HTR-8/SVneo (cell line): ENCODE data around the gene ENDOV.

Experiments
- DNase-seq: peaks from one replicate; pipeline ENCODE4 v3.0.0; 2011; ENCODE audit warnings: low spot score, mixed read lengths; ENCODE audit not compliant: insufficient read length
- FAIRE-seq: peaks from 2 replicates; lab custom pipeline; 2011; peaks lifted over from hg19 to GRCh38; lab: Jason Lieb, UNC

ENDOV gene

GRCh38 chr17:80445726-80446110, 30.8 kb downstream of the ENDOV start:
- DNase-seq (no peak), FAIRE-seq (no peak)

GRCh38 chr17:80446645-80447405, 31.9 kb downstream of the ENDOV start:
- DNase-seq: peak; percentile 23
- peak; percentile 85 for FAIRE-seq

- FAIRE-seq (no peak), DNase-seq (no peak)
Measured at GRCh38 chr17:80447790-80448189, 32.8 kb downstream of the ENDOV start.

GRCh38 chr17:80449194-80449929, 34.4 kb downstream of the ENDOV start:
- FAIRE-seq (no peak), DNase-seq (no peak)

- FAIRE-seq: no peak
- no peak for DNase-seq
Measured at GRCh38 chr17:80449930-80450576, 35.1 kb downstream of the ENDOV start.

GRCh38 chr17:80451104-80451775, 36.3 kb downstream of the ENDOV start:
- DNase-seq: no peak
- no peak for FAIRE-seq

GRCh38 chr17:80452173-80452915, 37.4 kb downstream of the ENDOV start:
- FAIRE-seq (no peak), DNase-seq (no peak)

GRCh38 chr17:80453126-80453997, 38.4 kb downstream of the ENDOV start:
- DNase-seq (no peak), FAIRE-seq (no peak)

- FAIRE-seq (no peak), DNase-seq (no peak)
Measured at GRCh38 chr17:80453998-80454556, 39.1 kb downstream of the ENDOV start.

GRCh38 chr17:80454557-80455335, 39.8 kb downstream of the ENDOV start:
- DNase-seq: peak; percentile 96
- FAIRE-seq: peak; percentile 97

GRCh38 chr17:80455336-80455710, 40.4 kb downstream of the ENDOV start:
- FAIRE-seq: no peak
- peak; percentile 66 for DNase-seq

GRCh38 chr17:80455784-80456183, 40.8 kb downstream of the ENDOV start:
- no peak for FAIRE-seq
- no peak for DNase-seq

- FAIRE-seq: no peak
Measured at GRCh38 chr17:80456465-80457235, 41.7 kb downstream of the ENDOV start.

GRCh38 chr17:80457236-80457856, 42.4 kb downstream of the ENDOV start:
- no peak for FAIRE-seq
- DNase-seq: no peak

More at GRCh38 chr17:80456465-80457235, 41.7 kb downstream of the ENDOV start:
- DNase-seq: no peak

GRCh38 chr17:80458016-80458415, 43.0 kb downstream of the ENDOV start:
- FAIRE-seq: no peak
- no peak for DNase-seq

- DNase-seq: no peak
- no peak for FAIRE-seq
Measured at GRCh38 chr17:80459234-80459633, 44.3 kb downstream of the ENDOV start.

GRCh38 chr17:80460429-80460834, 45.5 kb downstream of the ENDOV start:
- DNase-seq (no peak), FAIRE-seq (no peak)
